Common myeloid progenitor, CD34-positive (primary cell): ENCODE measurements around the gene STAG1.

Source experiments
- CTCF ChIA-PET: fragments of 350-600 bp; sonication (Branson Sonifier 250); formaldehyde crosslinking; loops from one replicate; lab custom pipeline; 2021; ENCODE audit warnings: antibody characterized with exemption; lab: Charles Lee
- POLR2A ChIA-PET: fragments of 350-600 bp; sonication (Branson Sonifier 250); formaldehyde crosslinking; loops from one replicate; lab custom pipeline; 2021; ENCODE audit warnings: antibody characterized with exemption; lab: Charles Lee
- DNase-seq, 3 donors: peaks; one replicate each; pipeline versions ENCODE4 v3.0.0 to v3.0.0-alpha.2; 2013
- H3K27ac ChIP-seq, 2 experiments: 1 replicate in 1 of 2; 2 replicates in 1 of 2; pipeline ENCODE4 v1.7.0; 2013; ENCODE audit warnings: inconsistent platforms in 2 of 2, low read length in 2 of 2, mild to moderate bottlenecking in 2 of 2, low read depth in 1 of 2, moderate library complexity in 1 of 2; ENCODE audit not compliant: severe bottlenecking in 2 of 2, insufficient read depth in 1 of 2, poor library complexity in 1 of 2
- H3K27me3 ChIP-seq, 5 experiments: replicated peaks in 2 of 5; 1 replicate in 3 of 5; 2 replicates in 2 of 5; pipeline versions ENCODE4 v1.6.1 to v1.7.0; 2013; ENCODE audit warnings: low read length in 4 of 5, mild to moderate bottlenecking in 2 of 5, moderate library complexity in 2 of 5, inconsistent platforms in 1 of 5; ENCODE audit not compliant: insufficient read depth in 5 of 5, control insufficient read depth in 4 of 5
- H3K36me3 ChIP-seq, 4 experiments: 1 replicate in 2 of 4; 2 replicates in 2 of 4; pipeline versions ENCODE4 v1.6.1 to v1.7.0; 2013; ENCODE audit warnings: low read length in 3 of 4, control low read depth in 1 of 4, mild to moderate bottlenecking in 1 of 4; ENCODE audit not compliant: control insufficient read depth in 4 of 4, insufficient read depth in 4 of 4
- H3K4me1 ChIP-seq, 4 experiments: 1 replicate in 3 of 4; 2 replicates in 1 of 4; pipeline versions ENCODE4 v1.6.1 to v1.7.1; 2013; ENCODE audit warnings: low read length in 3 of 4, mild to moderate bottlenecking in 3 of 4, control low read depth in 1 of 4, inconsistent platforms in 1 of 4, moderate library complexity in 1 of 4; ENCODE audit not compliant: control insufficient read depth in 4 of 4, insufficient read depth in 4 of 4; ENCODE audit errors: control extremely low read depth in 1 of 4
- H3K4me3 ChIP-seq, 7 experiments: 1 replicate in 4 of 7; 2 replicates in 3 of 7; pipeline versions ENCODE4 v1.5.1 to v1.7.0; 2013; ENCODE audit warnings: mild to moderate bottlenecking in 7 of 7, low read length in 6 of 7, moderate library complexity in 6 of 7, inconsistent platforms in 2 of 7, low read depth in 2 of 7, control low read depth in 1 of 7; ENCODE audit not compliant: insufficient read depth in 4 of 7, control insufficient read depth in 1 of 7; ENCODE audit errors: extremely low read depth in 1 of 7
- H3K9me3 ChIP-seq, 5 experiments: 1 replicate in 4 of 5; 2 replicates in 1 of 5; pipeline versions ENCODE4 v1.6.1 to v1.7.1; 2013; ENCODE audit warnings: low read length in 4 of 5, mild to moderate bottlenecking in 2 of 5, inconsistent platforms in 1 of 5, low read depth in 1 of 5, moderate library complexity in 1 of 5; ENCODE audit not compliant: control insufficient read depth in 4 of 5, insufficient read depth in 2 of 5; ENCODE audit errors: control extremely low read depth in 1 of 5
- WGBS: methylation state at CpG from one replicate; pipeline ENCODE4 v1.1.5; 2013; ENCODE audit not compliant: insufficient coverage; 5-methylcytosine and 5-hydroxymethylcytosine counted together

Gene STAG1

DNA sequence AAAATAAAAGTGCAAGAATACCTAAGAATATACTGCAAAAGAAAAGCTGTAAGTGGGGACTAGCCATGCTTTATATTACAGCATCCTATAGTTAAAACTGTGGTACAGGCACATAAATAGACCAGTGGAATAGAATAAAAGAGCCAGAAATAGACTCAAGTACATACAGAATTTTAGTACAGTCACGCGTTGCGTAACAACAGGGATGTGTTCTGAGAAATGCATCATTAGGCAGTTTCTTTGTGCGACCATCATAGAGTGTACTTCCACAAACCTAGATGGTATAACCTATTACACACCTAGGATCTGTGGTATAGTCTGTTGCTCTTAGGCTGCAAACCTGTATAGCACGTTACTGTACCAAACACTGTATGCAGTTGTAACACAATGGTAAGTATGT is 440.2 kb downstream of the STAG1 start:
- no peaks in the 10 kb centered on the region for H3K27me3 ChIP-seq
- no peak overlapping the region for H3K4me3 ChIP-seq
- ChIA-PET CTCF (no interaction called here), POLR2A (no interaction called here)
- WGBS = 96% methylated on average over 4 of the region's 5 CpGs
- DNase-seq = no peak
- H3K9me3 ChIP-seq = peaks cover 0 to under 1% (median 0%) of the 10 kb centered on the region in 5 experiments
- peaks cover 4 to 23% (median 11%) of the 10 kb centered on the region in 4 experiments for H3K36me3 ChIP-seq
- H3K27ac ChIP-seq = no peak overlapping the region
- H3K4me1 ChIP-seq = no peaks in the 10 kb centered on the region

DNA sequence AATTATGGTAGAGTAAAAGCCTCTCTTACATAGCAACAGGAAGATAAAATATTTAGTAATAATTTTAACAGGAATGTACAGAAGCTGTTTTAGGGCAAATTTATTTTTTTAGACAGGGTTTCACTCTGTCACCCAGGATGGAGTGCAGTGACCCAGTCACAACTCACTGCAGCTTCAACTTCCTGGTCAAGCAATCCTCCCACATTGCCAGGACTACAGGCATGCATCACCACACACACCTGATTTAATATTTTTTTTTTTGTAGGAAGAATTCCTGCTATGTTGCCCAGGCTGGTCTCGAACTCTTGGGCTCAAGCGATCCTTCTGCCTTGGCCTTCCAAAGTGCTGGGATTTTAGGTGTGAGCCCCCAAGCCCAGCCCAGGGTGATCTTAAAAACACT is 440.9 kb downstream of the STAG1 start:
- POLR2A ChIA-PET = no interaction called here
- H3K9me3 ChIP-seq = peaks cover 0 to 5% (median 0%) of the 10 kb centered on the region in 5 experiments
- H3K27me3 ChIP-seq = no peaks in the 10 kb centered on the region
- 100% methylated on average over 2 of the region's 2 CpGs for WGBS
- H3K27ac ChIP-seq = no peak overlapping the region
- H3K36me3 ChIP-seq = peaks cover 3 to 19% (median 10%) of the 10 kb centered on the region in 4 experiments
- H3K4me3 ChIP-seq = no peak overlapping the region
- CTCF ChIA-PET = no interaction called here
- H3K4me1 ChIP-seq = no peaks in the 10 kb centered on the region
- DNase-seq = no peak

DNA sequence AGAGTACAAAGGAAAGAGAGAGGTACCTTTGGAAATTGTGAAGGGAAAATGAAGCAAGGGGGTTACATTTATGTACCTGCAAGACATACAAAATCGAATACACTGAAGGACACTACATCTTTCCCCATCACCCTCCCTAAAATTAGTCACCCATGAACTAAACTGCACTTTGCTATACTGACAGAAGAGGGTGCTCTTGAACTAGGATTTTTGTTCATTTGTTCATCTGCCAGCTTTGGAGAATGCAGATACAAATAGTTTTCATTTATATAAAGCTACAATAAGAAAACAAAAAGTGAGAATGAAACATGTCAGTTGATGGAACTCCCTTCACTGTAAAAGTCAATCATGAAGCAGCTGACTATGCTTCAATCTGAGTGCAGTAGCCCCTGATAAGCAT is 446.3 kb downstream of the STAG1 start:
- WGBS = no CpG with 5 or more reads among the region's 1 CpG
- ChIA-PET POLR2A (no interaction called here), CTCF (no interaction called here)

DNA sequence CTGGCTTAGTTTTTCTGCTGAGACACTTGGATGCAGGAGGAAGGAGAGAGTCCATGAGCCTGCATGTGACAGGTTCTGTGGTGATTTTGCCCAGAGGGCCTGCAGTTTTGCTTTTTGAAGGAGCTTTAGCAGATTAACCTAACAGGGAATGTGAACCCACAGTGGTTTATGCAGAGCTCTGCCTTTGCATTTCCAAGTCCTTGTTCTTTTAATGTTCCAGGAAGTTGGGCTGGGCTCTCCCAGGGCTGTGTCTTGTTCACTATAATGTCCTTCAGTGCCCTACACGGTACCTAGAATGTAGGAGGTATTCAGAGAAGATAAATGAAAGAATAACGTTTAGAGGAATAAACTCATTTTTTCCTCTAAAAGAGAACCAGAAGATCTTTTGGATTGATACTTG is 451.7 kb downstream of the STAG1 start:
- WGBS = 100% methylated on average over 2 of the region's 2 CpGs
- Histone ChIP-seq H3K36me3 (peaks cover 2 to 54% (median 37%) of the 10 kb centered on the region in 4 experiments), H3K4me1 (no peaks in the 10 kb centered on the region), H3K9me3 (peaks cover 0 to 3% (median 0%) of the 10 kb centered on the region in 5 experiments), H3K27ac (no peak overlapping the region), H3K27me3 (no peaks in the 10 kb centered on the region), H3K4me3 (no peak overlapping the region)
- CTCF ChIA-PET = interaction anchor here (1.3 kb wide), 1 partner anchor 18 kb away, joined by 3 read pairs; no protein-coding TSS in a partner anchor
- DNase-seq = no peak
- POLR2A ChIA-PET = no interaction called here

More for the DNA sequence above, 446.3 kb downstream of the STAG1 start:
- Histone ChIP-seq H3K4me3 (no peak overlapping the region), H3K27me3 (no peaks in the 10 kb centered on the region), H3K4me1 (no peaks in the 10 kb centered on the region), H3K9me3 (peaks cover 0 to 5% (median 0%) of the 10 kb centered on the region in 5 experiments), H3K27ac (no peak overlapping the region), H3K36me3 (peaks cover 2 to 18% (median 12%) of the 10 kb centered on the region in 4 experiments)
- peak in 2 of 3 donors; percentile 24 to 27 for DNase-seq

DNA sequence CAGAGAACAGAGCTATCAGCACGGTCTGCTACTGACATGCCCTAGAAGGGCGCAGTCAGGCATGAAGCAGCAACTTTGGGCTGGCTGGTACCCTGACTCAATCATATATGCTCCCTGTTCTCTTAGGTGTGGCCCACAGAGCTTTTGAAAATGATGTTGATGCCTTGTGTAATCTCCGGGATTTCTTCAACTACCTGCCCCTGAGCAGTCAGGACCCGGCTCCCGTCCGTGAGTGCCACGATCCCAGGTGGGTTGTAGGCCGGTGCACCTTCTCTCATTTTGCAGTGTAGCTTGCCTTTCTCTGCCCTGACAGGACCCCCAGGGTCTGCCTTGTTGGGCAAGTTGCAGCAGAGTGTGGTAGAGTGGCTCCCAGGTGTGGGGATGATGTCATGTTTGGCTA is 454.4 kb downstream of the STAG1 start:
- CTCF ChIA-PET = interaction anchor here (1.0 kb wide), 1 partner anchor 9 kb away, joined by 3 read pairs; no protein-coding TSS in a partner anchor
- no peak for DNase-seq
- 100% methylated on average over 3 of the region's 8 CpGs for whole genome bisulfite sequencing

GRCh38 chr3:136296960-136297359 is 455.2 kb downstream of the STAG1 start:
- CTCF ChIA-PET = no interaction called here
- WGBS = 100% methylated on average over 5 of the region's 5 CpGs
- H3K27ac ChIP-seq = no peak overlapping the region
- H3K36me3 ChIP-seq = peaks cover 6 to 82% (median 58%) of the 10 kb centered on the region in 4 experiments
- POLR2A ChIA-PET = no interaction called here
- no peak for DNase-seq
- no peaks in the 10 kb centered on the region for H3K4me1 ChIP-seq
- H3K27me3 ChIP-seq = no peaks in the 10 kb centered on the region
- peaks cover 0 to 7% (median 0%) of the 10 kb centered on the region in 5 experiments for H3K9me3 ChIP-seq
- no peak overlapping the region for H3K4me3 ChIP-seq

More for the DNA sequence above, 454.4 kb downstream of the STAG1 start:
- no peak overlapping the region for H3K27ac ChIP-seq
- no peak overlapping the region for H3K4me3 ChIP-seq
- POLR2A ChIA-PET = no interaction called here
- H3K36me3 ChIP-seq = peaks cover 6 to 77% (median 55%) of the 10 kb centered on the region in 4 experiments
- H3K4me1 ChIP-seq = no peaks in the 10 kb centered on the region
- H3K27me3 ChIP-seq = no peaks in the 10 kb centered on the region
- H3K9me3 ChIP-seq = peaks cover 0 to 3% (median 0%) of the 10 kb centered on the region in 5 experiments

DNA sequence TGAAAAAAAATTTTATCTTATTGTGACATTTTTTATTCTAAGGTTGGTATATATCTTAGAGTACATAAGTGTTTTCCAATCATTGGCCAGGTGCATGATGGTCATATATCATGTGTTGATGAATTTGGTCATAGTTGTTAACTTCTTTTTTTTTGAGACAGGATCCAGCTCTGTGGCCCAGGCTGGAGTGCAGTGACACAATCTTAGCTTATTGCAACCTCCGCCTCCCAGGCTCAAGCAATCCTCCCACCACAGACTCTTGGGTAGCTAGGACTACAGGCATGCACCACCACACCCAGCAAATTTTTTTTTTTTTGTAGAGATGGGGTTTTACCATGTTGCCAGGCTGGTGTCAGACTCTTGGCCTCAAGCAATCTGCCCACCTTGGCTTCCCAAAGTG is 458.0 kb downstream of the STAG1 start:
- H3K4me1 ChIP-seq = no peaks in the 10 kb centered on the region
- peaks cover 6 to 77% (median 49%) of the 10 kb centered on the region in 4 experiments for H3K36me3 ChIP-seq
- ChIA-PET POLR2A (no interaction called here), CTCF (interaction anchor here (0.6 to 1.3 kb wide), 3 partner anchors 22 to 826 kb away, joined by 3 to 5 read pairs (median 4); no protein-coding TSS in a partner anchor)
- no CpG with 5 or more reads among the region's 1 CpG for whole genome bisulfite sequencing
- H3K27me3 ChIP-seq = no peaks in the 10 kb centered on the region
- H3K9me3 ChIP-seq = peaks cover 0 to 13% (median 4%) of the 10 kb centered on the region in 5 experiments
- H3K4me3 ChIP-seq = no peak overlapping the region
- no peak for DNase-seq
- H3K27ac ChIP-seq = no peak overlapping the region
